HL-60 (cell line): ENCODE measurements around the gene CD44.

ENCODE experiments used
- CTCF ChIP-seq: IDR thresholded peaks from one replicate; pipeline ENCODE4 v1.5.1; 2011; ENCODE audit warnings: low read length, control low read depth, inconsistent platforms; ENCODE audit not compliant: insufficient read depth
- GABPA ChIP-seq: IDR thresholded peaks from 2 replicates; pipeline ENCODE4 v1.6.1; 2012; ENCODE audit warnings: low read depth
- POLR2AphosphoS5 ChIP-seq: IDR thresholded peaks from 2 replicates; pipeline ENCODE4 v1.6.1; 2012; ENCODE audit warnings: low read depth
- SPI1 ChIP-seq: IDR thresholded peaks from 2 replicates; pipeline ENCODE4 v1.6.1; 2012; ENCODE audit warnings: low read depth, mild to moderate bottlenecking, borderline replicate concordance

GRCh38 chr11:35098855-35099254, 40.1 kb upstream of the CD44 start:
- no peak for TF ChIP-seq CTCF
- TF ChIP-seq POLR2AphosphoS5 = no peak
- TF ChIP-seq SPI1 = no peak
- TF ChIP-seq GABPA = no peak
